ENCODE data around the gene HPS4. TPM values are rescaled to one million over a fixed set of nuclear protein-coding genes. Genes with fewer than 3 reads are reported as not detected.
"Not testable (repeated sequence)": the region's sequence is repeated elsewhere in the genome, so short reads cannot be mapped to it uniquely, and the experiment has no call there.

HPS4 gene
- 38.9 and 51.2 TPM in 2 replicates for polyA plus RNA-seq (2014; cell fraction: cytosol; rRNA removed)
- 78.9 and 90.3 TPM in 2 replicates for polyA plus RNA-seq (2014; cell fraction: nucleus; rRNA removed)

DNA sequence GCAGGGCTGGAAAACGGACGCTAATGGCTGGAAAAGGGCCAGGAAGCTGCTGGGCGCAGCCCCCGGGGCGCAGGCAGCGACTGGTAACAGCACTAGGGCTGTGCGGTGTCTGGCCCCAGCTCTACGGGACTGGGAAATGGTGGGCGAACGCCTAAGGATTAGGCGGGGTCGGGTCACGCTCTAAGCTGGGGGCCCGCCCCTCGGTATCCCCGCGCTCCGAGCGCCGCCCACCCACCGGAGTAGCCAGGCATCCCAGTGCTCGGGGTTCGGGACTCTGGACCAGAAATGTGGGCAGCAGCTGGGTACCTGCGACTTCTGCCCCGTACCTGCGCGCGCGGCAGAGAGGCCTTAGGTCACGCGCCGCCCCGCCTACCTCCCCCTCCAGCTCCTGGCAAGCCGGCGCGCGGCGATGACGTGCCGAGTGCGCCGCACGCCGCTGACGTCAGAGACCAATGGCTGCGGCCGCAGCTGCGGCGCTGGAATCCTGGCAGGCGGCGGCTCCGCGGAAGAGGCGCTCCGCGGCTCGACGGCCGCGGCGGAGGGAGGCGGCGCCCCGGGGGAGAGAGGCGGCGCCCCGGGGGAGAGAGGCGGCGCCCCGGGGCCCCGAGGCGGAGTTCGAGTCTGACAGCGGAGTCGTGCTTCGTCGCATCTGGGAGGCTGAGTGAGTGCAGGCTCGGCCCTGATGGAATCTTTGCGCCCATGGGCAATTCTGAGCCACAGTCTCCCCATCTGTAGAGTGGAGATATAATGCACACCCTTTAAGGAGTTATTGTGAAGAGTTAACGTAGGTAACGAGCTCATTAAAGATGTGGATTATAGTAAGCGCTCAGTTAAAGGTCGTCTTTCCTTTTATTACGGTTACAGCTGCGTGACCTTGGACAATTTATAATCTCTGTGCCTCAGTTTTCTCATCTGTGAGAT lies at the start of gene HPS4, which contains the start of gene SRRD:
Gene HPS4, minus strand, starts transcription at position 345 of the 921 bp plus-strand sequence. CDS start 2,021 bp downstream, outside the sequence.
Gene SRRD, plus strand, starts transcription at position 439 of the 921 bp plus-strand sequence. Its CDS starts 14 bp downstream, at position 453.
- peak; percentile 85 for DNase-seq (ENCODE audit: low spot score)

DNA sequence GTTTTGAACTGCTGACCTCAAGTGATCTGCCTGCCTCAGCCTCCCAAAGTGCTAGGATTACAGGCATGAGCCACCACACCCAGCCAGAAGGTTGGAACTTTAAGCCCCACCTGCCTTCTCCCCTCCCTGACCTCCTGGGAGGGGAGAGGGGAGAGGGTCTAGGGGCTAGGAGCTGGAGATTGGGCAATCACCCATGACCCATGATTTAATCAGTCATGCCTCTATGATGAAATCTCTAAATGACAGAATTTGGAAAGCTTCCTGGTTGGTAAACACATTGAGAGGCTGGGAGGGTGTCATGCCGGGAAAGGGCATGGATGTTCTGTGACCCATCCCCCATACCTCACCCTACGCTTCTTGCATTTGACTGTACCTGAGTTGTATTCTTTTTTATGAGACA lies 45.8 kb upstream of the HPS4 start:
- no peak for DNase-seq (ENCODE audit: low spot score)

DNA sequence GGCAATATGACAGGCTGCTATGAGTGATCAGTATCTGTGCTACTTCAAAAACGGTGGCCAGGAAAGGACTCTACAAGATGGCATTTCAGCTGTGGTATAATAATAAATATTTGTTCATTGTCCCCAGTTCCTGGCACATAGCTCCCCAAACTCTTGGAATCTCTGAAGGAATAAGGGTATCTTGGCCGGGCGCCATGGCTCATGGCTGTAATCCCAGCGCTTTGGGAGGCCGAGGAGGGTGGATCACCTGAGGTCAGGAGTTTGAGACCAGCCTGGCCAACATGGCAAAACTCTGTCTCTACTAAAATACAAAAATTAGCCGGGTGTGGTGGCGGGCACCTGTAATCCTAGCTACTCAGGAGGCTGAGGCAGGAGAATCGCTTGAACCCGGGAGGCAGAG lies 44.9 kb upstream of the HPS4 start:
- DNase-seq (ENCODE audit: low spot score), result not testable (repeated sequence)

DNA sequence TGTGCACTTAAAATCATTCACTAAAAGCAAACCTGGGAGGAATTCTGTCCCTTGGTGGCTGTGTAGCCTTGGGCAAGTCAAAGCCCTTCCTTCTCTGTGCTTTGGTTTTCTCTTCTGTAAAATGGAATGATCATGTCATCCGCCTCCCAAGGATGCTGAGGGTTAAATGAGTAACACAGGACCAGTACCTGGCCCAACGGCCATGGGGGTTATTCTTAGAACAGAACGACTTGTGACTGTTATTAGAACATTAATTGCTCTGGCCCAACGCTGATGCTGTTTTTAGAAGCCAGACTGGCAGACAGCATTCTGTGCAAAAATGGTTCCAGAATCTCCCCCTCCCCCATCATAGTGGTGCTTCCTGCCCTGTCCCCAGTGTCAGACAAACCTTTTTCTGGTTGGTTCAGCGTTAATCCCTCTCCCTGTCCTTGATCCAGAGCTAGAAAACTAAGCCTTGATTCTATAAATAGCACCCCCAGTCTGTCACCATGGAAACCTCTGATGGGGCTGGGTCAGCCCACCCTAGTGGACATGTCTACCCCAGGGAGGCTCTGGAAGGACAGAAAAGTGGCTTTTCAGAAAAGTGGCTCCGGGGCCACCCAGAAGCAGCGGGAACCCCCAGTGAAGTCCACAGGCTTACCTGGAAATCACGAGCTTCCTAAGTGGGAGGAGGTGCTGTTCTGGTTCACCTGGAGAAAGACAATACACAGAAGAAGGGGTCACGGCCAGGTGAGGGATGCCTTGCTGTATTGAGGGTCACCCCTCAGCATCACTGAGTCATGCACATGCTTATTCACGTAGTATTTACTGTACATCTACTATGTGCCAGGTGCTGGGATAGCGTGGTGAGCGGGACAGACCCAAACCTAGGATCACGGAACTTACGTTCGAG lies 44.2 kb upstream of the HPS4 start:
- DNase-seq (ENCODE audit: low spot score), result no peak

DNA sequence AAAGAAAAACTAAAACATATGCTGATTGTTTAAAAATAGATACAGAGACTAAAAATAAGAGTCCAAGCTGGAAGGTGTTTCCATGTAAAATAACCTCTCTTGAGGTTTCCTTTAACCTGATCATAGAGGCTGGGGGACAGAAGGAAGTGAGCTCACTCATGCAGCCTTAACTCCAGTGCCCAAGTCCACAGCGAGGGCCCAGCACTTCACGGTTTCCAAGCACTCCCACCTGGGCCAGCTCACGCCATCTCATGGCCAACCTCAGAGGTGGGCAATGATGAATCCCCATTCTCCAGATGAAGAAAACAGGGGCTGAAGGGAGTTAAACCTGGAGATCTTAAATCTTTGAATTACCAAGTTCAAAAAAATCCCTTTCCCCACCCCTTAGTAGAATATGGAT lies 43.6 kb upstream of the HPS4 start:
- DNase-seq (ENCODE audit: low spot score), result no peak

DNA sequence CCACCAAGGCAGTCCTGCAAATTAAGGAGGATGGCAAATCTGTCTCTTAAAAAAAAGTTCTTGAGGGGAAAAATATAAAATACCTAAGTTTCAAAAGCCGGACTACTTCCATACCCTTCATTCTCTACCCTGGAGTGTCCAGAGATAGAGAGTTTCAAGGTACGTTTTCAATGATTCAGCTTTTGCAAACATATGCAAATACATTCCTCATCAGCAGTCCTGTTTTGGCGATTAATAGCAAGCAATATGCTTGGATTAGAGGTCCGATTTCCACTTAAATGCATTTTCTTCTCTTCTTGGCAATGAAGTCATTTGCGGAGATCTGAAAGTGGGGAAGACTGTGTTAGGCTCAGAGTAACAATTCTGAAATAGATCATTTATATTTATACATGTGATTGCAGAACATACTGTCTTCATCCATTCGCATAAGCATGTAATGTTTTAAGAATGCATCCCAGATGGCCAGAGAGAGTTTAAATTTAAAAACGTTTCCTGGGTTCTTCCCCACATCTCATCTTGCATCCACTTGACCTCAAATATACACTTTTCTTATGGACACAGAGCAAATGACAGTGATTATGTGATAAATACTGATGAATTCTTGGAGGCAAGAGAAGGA lies 42.5 kb upstream of the HPS4 start:
- no peak for DNase-seq (ENCODE audit: low spot score)

DNA sequence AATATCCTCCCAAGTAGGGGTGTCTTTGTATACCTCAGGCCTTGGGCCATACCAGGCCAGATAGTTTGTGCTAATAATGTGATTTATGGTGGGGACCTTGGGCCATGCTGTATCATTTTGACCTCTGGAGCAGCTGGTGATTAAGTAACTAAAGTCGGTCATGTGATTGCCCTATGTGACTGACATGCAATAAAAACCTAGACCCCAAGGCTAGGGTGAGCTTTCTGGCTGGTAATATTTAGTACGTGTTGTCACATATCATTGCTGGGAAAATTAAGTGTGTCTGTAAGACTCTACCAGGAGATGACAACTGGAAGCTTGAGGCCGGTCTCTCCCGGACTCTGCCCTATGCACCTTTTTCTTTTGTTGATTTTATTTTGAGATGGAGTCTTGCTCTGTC lies 41.3 kb upstream of the HPS4 start:
- no peak for DNase-seq (ENCODE audit: low spot score)

DNA sequence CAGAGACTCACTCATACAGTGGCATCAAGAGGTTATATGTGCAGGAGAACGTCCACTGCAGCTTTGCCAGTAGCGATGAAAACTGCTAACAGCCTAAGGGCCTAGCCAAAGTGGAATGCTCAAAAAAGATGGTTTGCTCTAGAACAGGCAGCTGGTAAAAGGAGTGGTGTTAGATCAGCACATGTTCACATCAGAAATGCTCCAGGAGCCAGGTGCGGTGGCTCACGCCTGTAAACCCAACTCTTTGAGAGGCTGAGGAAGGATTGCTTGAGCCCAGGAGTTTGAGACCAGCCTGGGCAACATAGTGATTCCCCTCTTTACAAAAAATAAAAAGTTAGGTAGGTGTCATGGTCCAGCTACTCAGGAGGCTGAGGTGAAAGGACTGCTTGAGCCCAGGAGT lies 39.0 kb upstream of the HPS4 start:
- no peak for DNase-seq (ENCODE audit: low spot score)

DNA sequence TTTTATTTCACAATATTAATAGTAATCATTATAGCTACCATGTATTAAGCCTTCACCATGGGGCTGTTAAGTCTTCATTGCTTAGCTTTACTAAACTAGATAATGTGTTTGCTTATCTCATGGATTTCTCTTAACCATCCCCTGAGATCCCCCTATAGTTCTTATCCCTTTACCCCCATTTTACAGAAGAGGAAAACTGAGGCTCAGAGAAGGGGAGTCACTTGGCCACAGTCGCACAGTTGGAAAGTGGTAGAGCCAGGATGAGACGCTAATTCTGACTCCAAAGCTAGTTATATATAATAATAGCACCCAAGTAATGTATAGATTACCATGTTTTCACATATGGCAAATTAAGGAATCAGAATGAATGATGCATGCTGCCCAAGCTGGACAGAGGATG lies 38.4 kb upstream of the HPS4 start:
- no peak for DNase-seq (ENCODE audit: low spot score)

DNA sequence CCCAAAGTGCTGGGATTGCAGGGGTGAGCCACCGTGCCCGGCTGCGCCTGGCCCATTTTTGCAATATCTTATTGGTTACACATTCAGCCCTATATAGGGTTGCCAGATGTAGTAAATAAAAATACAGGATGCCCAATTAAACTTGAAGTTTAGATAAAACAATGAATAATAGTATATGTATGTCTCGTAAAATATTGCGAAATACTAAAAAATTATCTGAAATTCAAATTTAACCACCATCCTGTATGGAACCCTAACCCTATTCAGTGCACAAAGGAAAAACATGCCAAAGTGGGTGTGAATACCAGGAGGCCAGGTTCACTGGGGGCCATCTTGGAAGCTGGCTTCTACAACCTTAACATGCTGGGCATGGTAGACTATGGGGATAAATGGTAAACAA lies 33.8 kb upstream of the HPS4 start:
- DNase-seq (ENCODE audit: low spot score), result no peak

DNA sequence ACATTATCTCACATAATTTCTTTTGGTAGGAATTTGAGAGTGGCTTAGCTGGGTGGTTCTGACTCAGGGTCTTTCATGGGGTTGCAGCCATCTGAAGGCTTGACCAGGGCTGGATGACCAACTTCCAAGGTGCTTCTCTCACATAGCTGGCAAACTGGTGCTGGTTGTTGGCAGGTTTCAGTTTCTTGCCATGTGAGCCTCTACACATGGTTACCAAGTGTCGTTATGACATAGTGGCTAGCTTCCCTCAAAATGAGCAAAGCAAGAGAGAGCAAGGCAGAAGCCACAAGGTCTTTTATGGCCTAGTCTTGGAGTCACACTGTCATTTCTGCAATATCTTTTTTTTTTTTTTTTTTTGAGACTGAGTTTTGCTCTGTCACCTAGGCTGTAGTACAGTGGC lies 32.9 kb upstream of the HPS4 start:
- DNase-seq (ENCODE audit: low spot score), result no peak

DNA sequence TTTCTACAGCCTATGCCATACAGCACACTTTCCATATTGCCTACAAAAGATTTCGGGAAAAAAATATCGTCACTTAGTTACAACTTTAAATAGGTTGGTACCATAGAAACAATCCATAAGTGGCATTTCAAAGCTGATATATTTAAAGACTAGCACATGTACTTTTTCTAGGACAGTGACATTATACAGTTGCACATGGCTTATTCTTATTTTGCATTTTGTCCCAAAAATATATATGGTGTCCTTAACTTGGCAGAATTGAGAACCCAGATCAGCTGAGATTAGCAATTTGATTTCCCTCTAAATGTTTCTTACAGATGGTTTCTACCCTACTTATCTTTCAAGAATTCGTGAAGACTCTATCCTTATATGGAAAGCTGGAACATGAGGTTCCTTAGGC lies 32.3 kb upstream of the HPS4 start:
- DNase-seq (ENCODE audit: low spot score), result no peak

DNA sequence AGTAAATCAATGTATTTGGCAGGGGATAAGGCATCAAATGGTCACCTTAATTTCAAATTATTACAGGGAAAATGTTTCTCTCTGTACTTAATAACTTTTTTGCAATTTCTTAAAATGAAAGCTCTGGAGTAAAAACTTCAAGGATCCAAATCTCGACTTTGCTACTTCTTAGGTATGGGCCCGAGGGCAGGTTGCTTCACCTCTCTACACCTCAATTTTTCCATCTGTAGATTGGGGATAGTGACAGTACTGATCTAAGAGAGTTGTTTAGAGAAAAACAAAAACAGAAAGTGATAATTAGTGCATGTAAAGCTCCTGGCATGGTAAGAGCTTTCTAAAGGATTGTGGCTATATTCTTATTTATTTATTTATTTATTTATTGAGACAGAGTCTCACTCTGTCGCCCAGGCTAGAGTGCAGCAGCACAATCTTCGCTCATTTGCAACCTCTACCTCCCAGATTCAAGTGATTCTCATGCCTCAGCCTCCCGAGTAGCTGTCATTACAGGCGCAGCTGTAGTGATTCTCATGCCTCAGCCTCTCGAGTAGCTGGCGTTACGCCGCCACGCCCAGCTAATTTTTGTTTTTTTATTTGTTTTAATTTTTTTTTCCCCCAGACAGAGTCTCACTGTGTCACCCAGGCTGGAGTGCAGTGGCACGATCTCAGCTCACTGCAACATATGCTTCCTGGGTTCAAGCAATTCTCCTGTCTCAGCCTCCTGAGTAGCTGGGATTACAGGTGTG lies 31.0 kb upstream of the HPS4 start:
- no peak for DNase-seq (ENCODE audit: low spot score)

DNA sequence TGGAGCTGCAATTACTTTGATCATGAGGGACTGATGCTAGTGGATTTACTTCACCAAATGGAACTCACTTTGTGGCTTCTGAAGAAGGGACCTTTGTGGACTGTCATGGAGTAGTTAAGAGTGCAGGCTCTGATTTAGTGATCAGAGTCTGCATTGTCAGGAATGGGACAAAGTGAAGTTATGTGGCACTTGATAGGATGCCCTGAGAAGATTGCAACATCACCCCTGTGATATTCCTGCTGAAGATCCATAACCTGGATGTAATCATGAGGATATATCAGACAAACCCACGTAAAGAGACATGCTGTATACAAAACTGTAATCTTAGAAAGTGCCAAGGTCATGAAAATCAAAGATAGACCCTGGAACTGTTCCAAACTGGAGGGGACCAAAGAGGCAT lies 30.3 kb upstream of the HPS4 start:
- no peak for DNase-seq (ENCODE audit: low spot score)

DNA sequence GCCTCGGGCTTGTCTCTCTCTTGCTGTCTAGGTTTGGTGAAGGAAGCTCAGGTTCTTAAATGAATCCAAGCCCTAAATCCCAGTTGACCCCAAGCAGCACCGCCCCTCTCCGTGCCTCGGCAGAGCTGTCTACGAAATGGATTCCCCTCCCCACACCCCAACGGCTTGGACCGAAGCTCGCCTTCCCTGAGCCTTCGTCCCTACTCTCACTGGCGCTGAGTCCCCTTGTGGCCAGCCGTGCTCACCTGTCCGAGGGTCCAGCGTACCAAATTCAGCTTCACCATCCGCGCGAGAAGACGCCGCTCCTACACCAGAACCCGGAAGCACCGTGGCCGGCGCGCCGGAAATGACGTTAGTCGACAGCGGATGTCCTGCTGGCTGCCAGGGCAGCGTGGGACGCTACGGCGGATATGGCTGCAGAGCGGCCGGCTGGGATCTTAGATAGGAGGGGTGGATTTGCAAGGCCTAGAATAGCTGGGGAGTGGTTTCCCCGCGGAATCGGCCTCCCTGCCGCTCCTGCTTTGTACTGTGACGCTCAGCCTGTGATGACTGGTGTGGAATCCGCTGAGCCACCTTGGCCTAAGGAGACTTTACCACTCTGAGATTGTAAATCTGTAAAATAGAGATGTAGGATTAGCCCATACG lies 28.7 kb upstream of the HPS4 start, which contains the start of gene TFIP11:
Gene TFIP11, minus strand, starts transcription at position 325 of the 645 bp plus-strand sequence. CDS start 2,201 bp downstream, outside the sequence.
- peak; percentile 92 for DNase-seq (ENCODE audit: low spot score)

DNA sequence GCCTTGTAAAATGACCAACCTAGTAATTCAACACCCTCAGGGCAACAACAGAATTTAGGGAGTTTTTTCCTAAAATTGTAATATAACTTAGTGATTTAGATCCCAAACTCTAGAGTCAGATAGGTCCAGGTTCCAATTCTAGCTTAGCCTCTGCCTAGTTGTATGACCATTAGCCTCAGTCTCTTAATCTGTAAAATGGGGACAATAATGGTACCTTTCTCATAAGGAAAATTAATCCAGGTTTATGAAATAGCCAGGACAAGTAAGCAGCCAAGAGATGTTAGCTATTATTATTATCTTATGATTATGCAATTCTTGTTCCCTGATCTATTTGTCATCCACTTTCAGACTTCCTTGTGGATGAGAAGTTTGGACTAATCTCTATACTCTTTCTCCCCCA lies 24.6 kb upstream of the HPS4 start:
- no peak for DNase-seq (ENCODE audit: low spot score)

DNA sequence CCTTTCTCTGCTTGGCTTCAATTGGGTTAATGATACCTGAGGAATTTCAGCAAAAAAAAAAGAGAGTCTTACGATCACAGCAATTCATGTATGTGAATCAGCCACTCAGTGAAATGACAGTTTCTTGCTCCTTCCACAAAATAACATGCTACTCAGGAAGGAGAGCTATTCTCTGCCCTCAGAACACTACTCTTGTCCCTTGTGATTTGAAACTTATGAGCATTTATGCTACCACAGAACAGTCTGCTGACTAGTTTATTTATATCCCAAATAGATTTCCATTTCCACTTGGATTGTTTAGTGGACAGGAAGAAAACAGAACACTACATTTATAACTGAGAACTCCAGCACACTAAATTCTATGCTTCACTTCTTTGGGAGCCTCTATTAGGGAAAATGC lies 20.2 kb upstream of the HPS4 start:
- DNase-seq (ENCODE audit: low spot score), result no peak

DNA sequence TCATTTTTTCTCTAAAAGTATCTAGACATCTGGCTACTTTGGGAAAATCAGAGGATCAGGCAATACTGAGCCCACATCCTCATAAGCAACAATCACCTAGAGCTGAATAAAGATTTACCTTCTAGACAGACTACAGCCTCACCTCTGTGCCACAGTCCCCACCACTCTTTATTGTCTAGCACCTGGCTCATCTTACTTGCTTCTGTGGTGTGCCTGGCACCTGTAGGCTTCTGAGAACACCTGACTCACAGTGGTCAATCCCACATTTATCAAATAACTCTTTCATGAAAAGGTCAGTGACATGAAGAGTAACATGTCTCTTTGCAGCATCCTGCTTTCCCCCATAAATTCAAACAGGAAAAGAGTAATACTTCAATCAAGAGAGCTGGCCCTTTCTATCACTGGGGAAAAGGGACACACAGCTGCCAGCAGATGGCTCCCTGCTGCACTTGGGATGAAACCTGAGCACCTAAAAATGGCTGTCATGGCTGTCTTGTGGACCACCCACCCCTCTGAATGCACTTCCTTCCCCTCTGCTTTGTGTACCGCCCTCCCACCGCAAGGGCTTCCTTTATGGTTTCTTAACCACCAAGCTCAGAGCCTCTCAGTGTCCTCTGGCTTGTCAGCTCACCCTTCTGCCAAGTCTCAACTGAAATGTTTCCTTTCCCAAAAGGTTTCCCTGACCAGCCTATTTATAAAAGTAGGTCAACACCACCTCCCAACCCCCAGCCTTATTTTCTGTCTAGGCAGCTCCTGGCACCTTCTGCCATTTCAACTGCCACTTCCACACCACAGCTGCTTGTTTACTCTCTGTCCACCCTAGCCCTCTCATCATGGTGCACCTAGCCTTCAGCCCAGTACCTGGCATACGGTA lies 19.3 kb upstream of the HPS4 start:
- DNase-seq (ENCODE audit: low spot score), result peak; percentile 43

DNA sequence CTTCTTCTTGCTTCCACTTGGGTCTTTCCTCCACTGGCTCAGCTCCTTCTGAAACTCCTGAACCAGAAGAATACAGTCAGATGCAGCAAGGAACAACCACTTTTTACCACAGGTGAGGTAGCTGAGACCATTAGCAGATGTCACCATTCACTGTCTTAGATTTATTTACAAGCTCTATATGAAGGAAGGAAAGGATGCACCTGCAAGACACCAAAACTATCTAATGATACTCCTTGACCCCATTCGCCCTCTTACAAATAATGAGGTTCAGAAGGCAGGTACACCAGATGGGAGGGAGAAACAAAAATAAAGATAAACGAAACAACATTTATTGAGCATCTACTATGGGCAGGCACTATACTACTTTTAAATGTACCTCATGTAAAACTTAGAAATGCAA lies 18.4 kb upstream of the HPS4 start:
- no peak for DNase-seq (ENCODE audit: low spot score)
